HL-60 (cell line): ENCODE measurements around the gene DIS3L2.

Experiments
- CTCF ChIP-seq: IDR thresholded peaks from one replicate; pipeline ENCODE4 v1.5.1; 2011; ENCODE audit warnings: low read length, control low read depth, inconsistent platforms; ENCODE audit not compliant: insufficient read depth
- GABPA ChIP-seq: IDR thresholded peaks from 2 replicates; pipeline ENCODE4 v1.6.1; 2012; ENCODE audit warnings: low read depth
- POLR2AphosphoS5 ChIP-seq: IDR thresholded peaks from 2 replicates; pipeline ENCODE4 v1.6.1; 2012; ENCODE audit warnings: low read depth
- REST ChIP-seq: IDR thresholded peaks from 2 replicates; pipeline ENCODE4 v1.6.1; 2012; ENCODE audit warnings: low read depth; ENCODE audit not compliant: insufficient replicate concordance

- TF ChIP-seq CTCF (no peak), POLR2AphosphoS5 (no peak), REST (no peak), GABPA (no peak)
Measured at GRCh38 chr2:232085164-232085563, 123.7 kb downstream of the DIS3L2 start.
